GM12875 (cell line): Measurements from ENCODE around the gene ZBTB2.

Source experiments
- H3K4me3 ChIP-seq: one replicate; pipeline ENCODE4 v1.5.1; 2011; ENCODE audit warnings: low read depth, low read length, control low read depth
- TF ChIP-seq, protein P1 (sequence below): IDR thresholded peaks from 2 replicates; pipeline ENCODE4 v1.5.1; 2011; ENCODE audit warnings: low read depth, mild to moderate bottlenecking, control low read depth, inconsistent platforms, low read length, moderate library complexity, borderline replicate concordance; ENCODE audit not compliant: insufficient read depth

Gene ZBTB2

GRCh38 chr6:151381722-151382121 is 9.6 kb downstream of the ZBTB2 start:
- TF ChIP-seq, protein P1, sequence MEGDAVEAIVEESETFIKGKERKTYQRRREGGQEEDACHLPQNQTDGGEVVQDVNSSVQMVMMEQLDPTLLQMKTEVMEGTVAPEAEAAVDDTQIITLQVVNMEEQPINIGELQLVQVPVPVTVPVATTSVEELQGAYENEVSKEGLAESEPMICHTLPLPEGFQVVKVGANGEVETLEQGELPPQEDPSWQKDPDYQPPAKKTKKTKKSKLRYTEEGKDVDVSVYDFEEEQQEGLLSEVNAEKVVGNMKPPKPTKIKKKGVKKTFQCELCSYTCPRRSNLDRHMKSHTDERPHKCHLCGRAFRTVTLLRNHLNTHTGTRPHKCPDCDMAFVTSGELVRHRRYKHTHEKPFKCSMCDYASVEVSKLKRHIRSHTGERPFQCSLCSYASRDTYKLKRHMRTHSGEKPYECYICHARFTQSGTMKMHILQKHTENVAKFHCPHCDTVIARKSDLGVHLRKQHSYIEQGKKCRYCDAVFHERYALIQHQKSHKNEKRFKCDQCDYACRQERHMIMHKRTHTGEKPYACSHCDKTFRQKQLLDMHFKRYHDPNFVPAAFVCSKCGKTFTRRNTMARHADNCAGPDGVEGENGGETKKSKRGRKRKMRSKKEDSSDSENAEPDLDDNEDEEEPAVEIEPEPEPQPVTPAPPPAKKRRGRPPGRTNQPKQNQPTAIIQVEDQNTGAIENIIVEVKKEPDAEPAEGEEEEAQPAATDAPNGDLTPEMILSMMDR, result no peak
- no peak overlapping the region for H3K4me3 ChIP-seq

- TF ChIP-seq, protein P1, result no peak
- H3K4me3 ChIP-seq, result no peak overlapping the region
These were observed 10.5 kb downstream of the ZBTB2 start for GRCh38 chr6:151380848-151381205.

GRCh38 chr6:151379933-151380847 is 11.2 kb downstream of the ZBTB2 start:
- no peak overlapping the region for H3K4me3 ChIP-seq
- TF ChIP-seq, protein P1, result no peak

GRCh38 chr6:151377095-151377494 is 14.3 kb downstream of the ZBTB2 start:
- H3K4me3 ChIP-seq, result no peak overlapping the region
- TF ChIP-seq, protein P1, result no peak

DNA sequence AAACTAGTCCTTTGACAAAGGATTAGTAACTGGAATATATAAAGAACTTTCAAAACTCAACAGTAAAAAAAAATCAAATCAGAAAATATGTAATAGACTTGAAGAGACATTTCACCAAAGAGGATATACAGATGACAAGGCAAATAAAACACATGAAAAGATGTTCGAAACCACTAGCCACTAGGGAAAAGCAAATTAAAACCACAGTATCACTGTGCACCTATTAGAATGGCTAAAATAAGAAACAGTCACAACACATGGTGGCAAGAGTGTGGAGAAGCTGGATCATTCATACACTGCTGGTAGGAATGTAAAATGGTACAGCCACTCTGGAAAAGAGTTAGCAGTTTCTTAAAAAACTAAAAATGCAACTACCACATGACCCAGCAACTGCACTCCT is 14.9 kb downstream of the ZBTB2 start:
- TF ChIP-seq, protein P1, result no peak
- no peak overlapping the region for H3K4me3 ChIP-seq

- TF ChIP-seq, protein P1, result no peak
- H3K4me3 ChIP-seq, result no peak overlapping the region
These were observed 15.5 kb downstream of the ZBTB2 start for GRCh38 chr6:151375833-151376232.

DNA sequence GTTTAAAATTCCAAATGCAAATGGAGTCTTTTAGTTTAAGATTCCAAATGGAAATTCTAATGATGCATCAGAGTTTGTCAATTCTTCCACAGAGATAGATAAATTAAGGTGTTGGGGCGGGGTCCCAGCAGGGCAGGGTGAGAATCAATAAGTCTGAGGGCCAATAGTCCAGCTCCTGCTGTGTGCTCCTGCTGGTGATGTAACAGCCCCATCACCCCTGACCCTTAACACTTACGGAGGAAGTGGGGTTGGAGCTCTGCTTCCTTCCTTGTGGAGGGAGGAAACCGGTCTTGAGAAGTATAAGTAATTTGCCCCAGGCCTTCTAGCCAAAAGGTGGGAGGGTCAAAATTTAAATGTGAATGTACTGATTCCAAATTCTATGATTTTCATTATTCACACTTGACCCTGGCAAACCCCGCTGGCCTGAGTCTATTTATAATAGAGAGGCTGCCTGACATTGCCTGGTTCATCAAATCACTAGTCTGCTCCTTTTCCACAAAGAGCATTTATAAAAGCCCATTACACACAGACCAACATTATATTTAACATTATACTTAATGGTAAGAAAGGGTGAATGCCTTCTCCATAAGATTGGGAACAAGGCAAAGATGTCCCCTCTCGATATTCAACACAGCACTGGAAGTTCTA is 17.2 kb downstream of the ZBTB2 start:
- no peak overlapping the region for H3K4me3 ChIP-seq
- TF ChIP-seq, protein P1, result no peak
